M059J (cell line): Measurements from ENCODE around the gene FLAD1. TPM values are rescaled to one million over a fixed set of nuclear protein-coding genes. Genes with fewer than 3 reads are reported as not detected.

Experiments
- DNase-seq: peaks from one replicate; pipeline ENCODE4 v3.0.0-alpha.2; 2012; ENCODE audit warnings: low read depth
- total RNA-seq: library from RNA; depleted of rRNA; stranded (reverse); fragments of >200 nt; shearing (Covaris generic); gene quantifications from 2 replicates; pipeline ENCODE4 v1.2.3, GENCODE V29; 2014

The FLAD1 gene
- total RNA-seq, 1 experiment from 2014 or later = 32.2 TPM

DNA sequence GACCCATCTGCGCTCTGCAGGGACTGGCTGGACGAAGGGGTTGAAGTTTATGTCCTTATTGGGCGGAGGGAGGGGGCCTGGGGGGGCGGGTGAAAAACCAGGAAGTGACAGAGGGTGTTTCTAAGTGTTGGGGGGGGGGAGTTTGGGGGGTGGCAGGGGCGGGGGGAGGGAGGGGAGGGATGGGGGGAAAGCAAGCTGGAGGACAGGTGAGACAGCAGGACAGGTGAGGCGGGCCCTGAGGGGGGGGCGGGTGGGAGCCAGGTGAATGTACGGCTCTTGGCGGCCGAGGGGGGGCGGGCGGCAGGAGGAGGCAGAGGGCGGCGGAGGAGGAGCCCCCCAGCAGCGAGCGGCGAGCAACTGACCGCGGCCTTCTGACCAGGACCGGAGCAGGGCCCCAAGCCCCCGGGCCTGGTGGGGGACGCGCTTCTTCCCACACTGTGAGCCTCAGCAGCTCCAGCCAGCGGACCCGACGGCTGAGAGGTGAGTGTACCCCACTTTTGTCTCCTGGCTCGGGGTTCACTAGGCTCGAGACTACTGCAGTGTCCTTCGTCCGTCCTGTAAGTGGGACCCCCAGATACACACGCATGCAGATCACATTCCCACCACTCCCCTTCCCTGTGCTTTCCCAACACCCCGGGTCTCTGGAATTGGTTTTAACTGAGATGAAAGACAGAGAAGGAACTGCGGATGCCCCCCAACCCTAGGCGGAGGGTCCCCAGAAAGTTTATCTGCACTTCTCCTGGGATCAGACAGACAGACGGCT lies 19.5 kb downstream of the FLAD1 start, which contains the start of gene ZBTB7B:
TSS of gene ZBTB7B (plus strand) at position 339 of the 763 bp plus-strand sequence. CDS start 11,859 bp downstream, outside the sequence.
- DNase-seq = peak; percentile 56

DNA sequence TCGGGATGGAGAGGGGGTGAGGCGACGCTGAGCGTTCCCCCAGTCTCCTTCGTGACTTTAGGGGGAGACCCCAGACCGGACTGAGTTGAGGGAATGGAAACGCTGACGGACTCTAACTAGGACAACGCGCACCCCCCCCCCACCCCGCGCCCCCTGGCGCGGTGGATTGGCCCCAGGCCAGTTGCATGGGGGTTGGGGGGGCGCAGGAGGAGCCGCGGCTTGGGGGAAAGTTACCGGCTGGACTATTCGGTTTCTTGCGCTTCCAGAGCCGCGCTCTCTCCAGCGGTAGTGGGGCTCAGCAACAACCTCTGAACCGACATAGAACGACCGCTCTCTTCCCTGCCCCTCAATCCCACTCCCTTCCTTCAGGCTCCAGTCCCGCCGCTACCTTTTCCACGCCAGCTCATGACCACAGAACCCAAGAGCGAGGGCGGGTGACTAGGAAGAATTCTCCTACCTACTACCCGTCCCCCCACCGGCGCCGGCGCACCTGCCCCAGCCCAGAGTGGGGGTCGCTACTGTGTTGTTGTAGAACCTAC lies 20.2 kb downstream of the FLAD1 start:
- peak; percentile 63 for DNase-seq

DNA sequence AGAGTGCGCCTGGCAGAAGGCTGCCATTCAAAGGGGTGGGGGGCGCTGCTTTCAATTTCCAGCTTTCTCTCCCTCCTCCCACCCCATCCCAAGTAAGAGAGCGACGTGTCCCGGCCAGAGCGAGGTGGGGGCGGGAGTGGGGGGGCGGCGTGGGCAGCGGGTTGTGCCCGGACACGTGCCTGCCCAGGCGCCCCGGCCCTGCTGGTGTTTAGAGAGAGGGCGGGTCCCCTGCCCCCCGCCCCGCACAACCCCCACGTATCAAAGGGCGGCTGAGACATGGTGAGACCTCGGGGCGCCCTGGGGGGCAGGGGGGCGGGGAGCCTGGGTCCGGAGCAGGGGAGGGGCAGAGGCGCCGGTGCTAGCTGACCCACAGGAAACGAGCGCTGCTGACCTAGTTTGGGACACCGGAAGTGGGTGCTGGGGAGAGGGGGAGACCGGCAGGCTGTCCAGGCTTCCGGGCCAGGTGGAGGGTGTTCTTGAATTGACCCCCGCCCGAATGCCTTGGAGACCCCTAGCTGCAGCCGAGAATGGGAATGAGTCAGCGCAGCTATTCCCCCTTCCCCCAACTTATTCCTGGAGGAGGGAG lies 20.7 kb downstream of the FLAD1 start:
- peak; percentile 80 for DNase-seq

DNA sequence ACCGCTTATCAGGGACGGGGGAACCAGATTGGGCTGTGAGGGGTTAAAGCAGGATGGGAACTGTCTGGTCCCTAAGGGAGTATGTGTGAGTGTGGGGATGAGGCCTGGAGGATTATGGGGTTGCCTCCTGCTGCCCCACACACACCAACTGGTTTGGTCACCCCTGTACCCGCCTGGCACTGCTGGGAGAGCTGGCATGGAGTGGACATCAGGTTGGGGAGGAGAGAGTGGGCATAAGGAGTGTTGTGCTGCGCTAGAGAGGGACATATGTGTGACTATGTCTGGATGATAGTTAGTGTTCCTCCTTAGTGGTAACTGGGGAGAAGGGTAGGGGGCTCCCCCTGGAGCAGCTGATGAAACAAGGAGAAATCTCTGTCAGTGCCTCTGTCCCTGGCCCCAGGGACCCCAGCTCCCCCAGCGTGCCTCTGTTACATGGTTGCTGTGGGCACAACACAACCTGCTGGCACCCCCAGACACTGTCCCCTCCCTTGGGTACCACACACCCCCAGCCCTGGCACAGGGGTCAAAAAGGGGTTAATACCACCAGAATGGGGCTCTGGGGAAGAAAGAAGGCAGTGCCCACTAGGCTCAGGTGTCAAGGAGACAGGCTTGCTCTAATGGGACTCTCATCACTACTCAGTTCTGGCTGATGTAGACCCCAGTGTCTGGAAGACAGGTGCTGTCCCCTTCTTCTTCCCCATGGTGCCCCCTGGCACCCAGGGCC lies 21.4 kb downstream of the FLAD1 start:
- peak; percentile 35 for DNase-seq

DNA sequence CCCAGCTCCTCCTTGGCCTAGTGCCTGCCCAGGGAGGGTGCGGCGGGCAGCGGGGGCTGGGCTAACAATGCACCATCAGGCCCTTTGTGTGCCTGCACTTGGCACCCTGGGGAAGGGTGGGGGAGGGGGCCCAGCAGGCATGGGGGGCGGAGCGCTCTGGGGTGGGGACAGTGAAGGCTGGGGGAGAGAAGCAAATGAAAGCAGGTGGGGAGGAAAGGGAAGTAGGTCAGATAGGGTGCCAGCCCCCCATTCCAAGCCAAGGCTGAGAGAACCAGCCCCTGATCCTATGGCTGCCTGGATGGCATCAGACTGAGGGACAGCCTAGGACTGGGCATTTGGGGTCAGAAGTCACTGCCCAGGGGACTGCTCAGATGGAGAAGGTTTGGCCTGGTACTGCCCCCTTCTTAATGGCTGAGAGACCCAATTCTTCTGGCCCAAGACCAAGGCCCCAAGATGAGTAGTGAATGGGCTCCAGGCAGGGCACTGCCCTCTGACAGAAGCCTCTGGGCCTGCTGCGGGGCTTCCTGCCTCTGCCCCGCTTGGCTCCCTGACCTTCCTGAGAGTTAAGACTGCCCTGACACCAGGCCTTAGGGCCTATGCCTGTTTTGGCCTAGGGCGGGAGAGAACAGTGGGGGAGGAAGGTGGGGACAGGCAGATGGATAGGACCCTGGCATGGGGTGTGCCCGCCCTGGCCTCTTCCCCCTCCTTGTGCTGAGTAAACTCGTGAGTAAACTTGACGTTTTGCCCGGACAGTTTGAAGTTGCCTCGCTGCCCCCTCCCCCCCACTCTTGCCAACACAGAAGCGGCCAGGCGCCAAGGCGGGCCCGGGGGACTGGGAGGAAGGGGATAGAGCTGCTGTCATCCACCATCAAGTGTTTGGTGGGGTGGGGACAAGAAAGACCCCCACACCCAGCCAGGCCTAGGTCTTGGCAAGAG lies 22.2 kb downstream of the FLAD1 start:
- peak; percentile 84 for DNase-seq

DNA sequence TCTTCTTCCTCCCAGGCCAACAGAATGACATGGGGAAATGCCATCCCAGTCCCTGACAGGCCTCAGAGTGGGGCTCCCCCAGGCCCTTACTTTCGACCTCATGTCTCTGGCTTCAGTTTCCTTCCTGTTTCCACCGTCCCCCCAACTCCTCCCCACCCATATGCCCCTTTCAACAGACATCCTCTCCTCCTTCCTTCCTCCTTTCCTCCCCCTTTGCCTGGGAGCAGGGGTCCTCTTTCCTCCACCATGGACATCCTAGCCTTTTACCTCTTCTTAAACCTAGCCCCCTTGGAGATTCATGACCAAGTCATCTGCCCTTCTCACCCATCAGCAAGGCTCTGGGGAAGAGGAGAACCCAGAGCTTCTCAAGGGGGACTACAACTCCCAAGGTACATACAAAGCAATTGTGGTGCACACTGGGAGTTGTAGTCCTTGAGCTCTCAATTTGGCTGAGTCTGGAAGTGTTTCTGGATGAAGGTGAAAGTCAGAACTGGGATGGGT lies 23.5 kb downstream of the FLAD1 start:
- no peak for DNase-seq

DNA sequence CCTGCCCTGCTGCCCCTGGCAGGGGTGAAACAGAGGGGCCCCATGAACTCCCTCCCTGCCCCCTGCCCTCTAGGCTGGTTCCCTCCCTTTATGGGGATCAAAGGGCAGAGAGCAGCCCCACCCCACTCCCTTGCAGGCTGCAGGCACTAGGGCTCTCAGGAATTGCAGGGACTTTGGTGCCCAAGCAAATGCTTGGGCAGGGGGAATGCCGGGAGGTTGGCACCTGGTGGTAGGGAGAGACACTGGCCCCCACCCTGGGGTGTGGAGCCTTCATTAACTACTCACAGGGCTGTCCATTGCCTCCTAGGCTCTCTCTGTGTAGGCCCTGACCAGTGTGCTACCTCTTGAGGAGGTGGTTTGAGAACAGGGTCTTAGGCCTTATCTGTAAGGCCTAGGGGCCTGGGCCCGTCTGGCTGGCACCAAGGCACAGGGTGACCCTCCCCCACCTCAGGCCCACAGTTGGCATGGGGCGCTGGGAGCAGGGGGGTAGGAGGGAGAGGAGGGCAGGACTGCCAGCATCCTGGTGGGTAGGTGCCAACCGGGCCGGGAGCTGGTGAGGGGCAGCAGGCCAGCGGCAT lies 24.2 kb downstream of the FLAD1 start:
- no peak for DNase-seq

DNA sequence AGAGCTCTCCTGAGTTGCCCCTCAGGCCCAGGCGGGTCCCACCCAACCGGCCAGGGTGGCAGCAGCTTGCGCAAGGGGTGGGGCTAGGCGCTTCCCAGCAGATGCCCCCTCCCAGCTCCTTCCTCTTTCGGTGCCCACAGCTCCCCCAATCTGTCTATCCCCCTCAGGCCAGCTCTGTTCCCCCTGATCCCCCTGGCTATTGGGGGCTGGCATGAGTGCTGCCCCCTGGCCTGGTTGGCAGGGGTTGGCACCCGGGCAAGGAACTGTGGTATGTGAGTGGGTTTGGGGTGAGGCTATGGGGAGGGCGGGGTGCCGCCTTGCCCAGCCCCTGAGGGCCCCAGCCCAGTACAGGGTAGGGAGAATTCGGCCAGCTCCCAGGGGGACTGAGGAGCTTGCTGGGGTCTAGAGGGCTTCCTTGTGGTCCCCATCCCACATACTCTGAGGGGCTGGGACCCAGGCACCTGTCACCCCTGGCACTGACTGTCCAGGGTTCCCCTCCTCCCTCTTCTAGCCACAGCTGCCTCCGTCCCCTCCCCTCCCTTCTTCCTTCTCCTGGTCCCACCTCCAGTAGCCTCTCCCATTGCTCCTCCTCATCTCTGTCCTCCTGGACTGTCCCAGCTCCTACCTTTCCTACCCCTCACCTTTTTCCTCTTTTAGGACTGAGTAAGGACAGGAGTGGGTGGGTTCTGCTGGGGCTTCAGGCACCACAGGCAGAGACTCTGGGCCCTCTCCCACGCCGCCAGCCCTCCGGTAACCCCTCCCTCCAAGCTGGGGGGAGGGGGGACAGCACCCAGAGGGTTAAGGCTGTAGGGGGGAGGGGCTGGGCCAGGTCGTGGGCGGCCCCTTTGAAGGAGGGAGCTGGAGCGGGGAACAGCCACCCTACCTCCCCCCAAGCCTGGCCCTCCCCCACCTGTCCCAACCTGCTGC lies 25.1 kb downstream of the FLAD1 start:
- no peak for DNase-seq

DNA sequence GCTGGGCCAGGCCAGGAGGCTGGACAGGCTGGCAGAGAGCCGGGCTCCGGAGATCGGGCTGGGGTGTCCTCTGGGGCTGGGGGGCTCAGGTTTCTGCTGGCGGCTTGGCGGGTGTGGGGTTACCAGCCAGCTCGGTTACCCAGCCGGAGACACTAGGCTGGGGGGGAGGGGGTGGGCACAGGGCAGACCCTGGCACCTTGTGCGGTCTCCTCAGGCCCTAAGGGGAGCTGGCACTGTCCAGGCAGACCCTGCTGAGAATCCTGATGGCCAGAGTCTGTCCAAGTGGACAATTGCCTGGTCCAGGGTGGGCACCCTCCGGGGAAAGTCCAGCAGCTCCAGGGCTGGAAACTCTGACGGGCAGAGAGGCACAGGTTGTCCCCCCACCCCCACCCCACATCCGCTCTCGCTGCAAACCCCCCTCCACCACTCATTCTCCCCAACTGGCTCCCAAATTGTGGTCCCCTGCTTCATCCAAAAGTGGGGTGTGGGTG lies 26.1 kb downstream of the FLAD1 start:
- no peak for DNase-seq

DNA sequence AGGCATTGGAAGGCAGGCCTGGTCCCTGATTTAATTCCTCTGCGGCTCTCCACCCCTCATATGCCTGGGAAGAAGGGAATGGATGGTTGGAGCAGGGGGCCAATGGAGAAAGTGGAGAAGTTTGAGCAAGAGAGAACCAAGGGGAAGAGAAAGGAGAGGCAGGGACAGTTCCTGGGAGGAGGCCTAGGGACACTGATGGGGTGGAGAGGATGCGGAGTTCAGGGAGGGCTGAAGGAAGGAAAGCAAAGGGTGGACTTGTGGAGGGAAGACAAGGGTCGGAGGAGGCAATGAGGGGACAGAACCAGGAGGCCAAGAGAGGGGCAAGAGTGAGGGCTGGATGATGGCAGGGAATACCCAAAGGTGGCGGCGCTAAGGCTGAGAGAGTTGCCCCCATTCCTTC lies 26.6 kb downstream of the FLAD1 start:
- no peak for DNase-seq

DNA sequence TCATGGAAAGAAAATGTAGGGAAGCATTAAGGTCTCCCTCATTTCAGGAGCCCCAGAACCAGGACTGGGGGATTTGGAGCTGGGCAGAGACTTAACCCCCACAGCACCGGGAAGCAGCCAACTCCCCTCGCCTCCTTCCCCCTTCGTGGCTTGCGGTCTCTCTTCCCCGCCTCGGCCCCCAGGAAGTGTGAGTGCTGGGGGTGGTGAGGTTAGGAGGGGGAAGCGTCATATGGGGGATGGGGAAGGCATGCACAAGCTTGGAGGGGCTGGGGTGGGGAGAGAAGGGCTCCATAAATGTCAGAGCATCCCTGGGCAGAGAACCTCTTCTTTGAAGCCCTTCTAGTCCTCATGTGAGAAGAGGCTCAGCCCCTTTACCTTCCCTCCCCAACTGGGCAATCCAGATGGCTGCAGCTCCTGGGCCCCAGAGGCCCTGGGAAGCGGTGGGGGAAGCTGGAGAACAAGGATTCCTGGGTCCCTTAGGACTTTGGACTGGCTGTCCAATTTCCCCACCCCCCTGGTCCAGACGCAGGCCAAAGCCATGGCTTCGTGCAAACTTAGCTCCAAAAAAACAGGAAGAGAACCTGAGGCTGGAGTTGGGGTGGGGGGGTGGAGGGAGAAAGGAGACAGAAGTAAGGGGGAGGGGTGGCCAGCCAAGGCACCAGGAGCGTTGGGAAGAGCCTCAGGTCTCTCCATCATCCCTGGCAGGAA lies 27.2 kb downstream of the FLAD1 start:
- DNase-seq = no peak

DNA sequence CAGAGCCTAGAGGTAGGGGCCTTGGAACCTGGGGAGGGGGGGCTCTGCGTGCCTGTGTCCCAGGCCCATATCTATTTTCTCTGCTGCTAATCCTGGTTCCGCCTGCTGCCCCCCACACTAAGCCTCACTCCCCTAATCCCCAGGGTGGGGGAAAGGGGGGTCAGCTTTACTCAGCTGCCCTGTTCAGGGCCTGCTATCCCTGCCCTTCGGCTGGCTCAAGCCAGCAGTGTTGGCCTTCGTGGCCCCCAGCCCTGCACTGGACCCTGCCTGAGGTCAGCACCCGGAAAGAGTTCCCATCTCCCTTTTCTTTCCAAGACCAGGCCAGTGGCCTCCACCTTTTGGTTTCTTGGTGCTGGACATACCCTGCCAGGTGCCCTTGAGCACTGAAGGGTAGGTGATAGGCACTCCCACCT lies 27.9 kb downstream of the FLAD1 start:
- no peak for DNase-seq

DNA sequence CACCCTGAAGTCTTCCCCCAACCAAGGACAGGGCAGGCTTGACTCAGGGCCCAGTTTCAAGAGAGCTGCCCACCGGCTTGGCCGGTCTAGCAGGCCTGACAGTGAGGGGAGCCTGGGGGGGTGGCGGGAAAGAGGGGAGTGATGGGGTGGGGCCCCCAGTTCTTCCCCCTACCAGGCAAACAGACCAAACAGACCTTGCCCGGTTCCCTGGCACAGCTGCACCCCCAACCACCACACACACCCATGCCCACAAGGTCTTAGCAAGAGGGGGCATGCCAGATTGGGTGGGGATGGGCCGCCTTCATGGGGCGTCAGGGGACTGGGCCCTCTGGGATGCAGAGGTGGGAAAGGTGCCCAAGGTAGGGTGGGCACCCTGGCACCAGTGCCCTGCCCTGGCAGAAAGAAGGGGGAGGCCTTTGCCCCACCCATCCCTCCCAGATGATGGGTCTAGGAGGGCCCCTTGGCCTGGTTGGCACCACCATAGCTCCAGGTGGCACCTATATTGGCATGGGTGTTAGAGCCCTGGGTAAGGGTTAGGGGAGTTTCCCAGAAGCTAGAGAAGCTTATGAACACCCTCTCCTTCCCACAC lies 28.4 kb downstream of the FLAD1 start:
- no peak for DNase-seq

DNA sequence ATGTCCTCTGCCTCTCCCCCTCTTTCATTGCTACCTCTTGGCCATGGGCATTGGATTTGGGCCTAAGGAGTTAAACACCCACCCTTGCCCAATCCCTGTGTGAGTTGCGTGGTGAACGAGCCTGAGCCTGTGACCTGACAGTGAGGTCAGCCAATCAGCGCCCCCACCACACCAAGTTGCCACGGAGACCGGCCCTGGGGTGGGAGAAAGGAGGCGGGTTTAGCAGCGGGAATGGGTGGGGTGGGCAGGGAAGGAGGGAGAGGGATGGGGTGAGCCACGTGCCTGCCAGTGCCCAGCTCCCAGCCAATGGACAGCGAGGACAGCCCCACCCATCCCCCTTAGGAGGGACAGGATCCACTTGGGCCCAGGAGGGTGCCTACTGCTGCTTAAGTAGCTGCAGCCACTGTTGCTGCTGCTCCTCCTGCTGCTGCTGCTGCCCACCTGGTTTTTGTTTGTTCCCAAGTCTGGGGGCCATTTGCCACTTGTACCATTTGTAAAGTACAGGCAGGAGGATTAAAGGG lies 28.9 kb downstream of the FLAD1 start:
- no peak for DNase-seq

DNA sequence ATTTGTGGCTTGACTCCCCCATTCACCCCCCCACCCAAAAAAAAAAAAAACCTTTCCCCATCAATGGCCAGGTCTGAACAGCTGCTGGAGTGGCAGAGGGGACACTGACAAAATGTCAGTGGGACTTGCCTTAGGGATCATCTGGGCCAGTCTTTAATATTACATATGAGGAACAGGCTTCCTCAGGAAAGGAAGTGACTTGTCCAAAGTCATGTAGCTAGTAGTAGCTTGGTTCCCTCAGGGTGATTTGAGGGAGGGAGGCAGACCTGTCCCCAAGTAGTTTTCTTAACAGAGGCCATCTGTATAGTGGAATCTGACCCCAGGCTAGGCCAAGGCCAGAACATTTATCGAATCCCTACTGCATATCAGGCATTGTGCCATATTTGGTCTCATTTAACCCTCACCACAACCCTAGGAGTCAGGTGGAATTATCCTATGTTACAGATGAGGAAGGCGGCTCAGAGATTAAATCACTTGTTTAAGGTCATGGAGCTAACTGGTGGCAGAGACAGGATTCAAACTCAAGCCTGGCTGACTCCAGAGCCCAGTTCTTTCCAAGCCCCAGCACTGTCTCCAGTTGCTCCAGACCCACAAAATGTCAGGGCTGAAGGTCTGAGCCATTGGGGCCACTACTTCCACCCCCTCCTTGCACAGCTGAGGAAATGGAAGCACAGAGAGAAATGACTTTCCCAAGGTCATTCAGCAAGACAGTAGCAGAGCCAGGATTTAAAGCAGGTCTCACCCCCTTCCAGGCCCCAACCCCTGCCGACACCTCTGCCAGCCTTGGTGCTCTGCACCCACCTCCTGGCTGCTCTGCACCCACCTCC lies 29.8 kb downstream of the FLAD1 start:
- no peak for DNase-seq

DNA sequence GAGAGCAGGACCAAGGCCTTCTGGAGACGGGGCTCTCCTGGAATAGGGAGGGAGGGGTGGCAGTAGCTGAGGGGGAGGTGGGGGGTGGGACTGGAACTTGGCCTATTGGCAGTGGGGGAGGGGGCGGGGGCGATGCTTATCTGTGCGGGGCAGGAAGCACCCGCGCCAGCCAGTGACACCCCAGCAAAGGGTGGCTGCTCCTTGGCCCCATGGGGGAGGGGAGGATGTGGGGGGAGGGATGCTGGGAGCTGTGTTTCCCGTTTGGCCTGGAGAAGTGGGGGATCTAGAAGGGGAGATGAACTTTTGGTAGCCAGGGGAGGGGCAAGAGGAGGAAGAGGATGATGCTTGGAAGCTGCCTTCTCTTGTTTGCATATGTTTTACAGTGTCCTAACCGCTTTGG lies 30.5 kb downstream of the FLAD1 start:
- no peak for DNase-seq
